SK-N-SH treated with all-trans-retinoic acid at 6 μM for 48 hours (cell line): ENCODE data around the gene SUN5.

Experiments used
- ESRRG ChIP-seq: fragments of 250-450 bp; sonication (Bioruptor Pico); IDR thresholded peaks from 2 replicates; pipeline ENCODE4 v1.6.1; 2021; ENCODE audit warnings: mild to moderate bottlenecking
- OSR1 ChIP-seq: fragments of 250-450 bp; sonication (Bioruptor Pico); IDR thresholded peaks from 2 replicates; pipeline ENCODE4 v1.8.0; 2022; ENCODE audit warnings: moderate library complexity, mild to moderate bottlenecking, inconsistent platforms
- TOX ChIP-seq: fragments of 250-450 bp; sonication (Bioruptor Pico); IDR thresholded peaks from 2 replicates; pipeline ENCODE4 v1.8.0; 2021; ENCODE audit warnings: mild to moderate bottlenecking, moderate library complexity, borderline replicate concordance
- ZNF565 ChIP-seq: fragments of 450-650 bp; formaldehyde crosslinking; conservative IDR thresholded peaks from 2 replicates; pipeline ENCODE4 v1.5.0; 2020; ENCODE audit warnings: low read depth, mild to moderate bottlenecking, moderate library complexity
- ZNF8 ChIP-seq: fragments of 450-650 bp; formaldehyde crosslinking; IDR thresholded peaks from 2 replicates; pipeline ENCODE4 v1.5.0; 2020; ENCODE audit warnings: mild to moderate bottlenecking, moderate library complexity

- no peak for TF ChIP-seq ZNF565 (CRISPR knock-in tag)
- no peak for TF ChIP-seq TOX (CRISPR knock-in tag)
- TF ChIP-seq OSR1 (CRISPR knock-in tag) = no peak
- no peak for TF ChIP-seq ESRRG (CRISPR knock-in tag)
- TF ChIP-seq ZNF8 (CRISPR knock-in tag) = no peak
Observed at GRCh38 chr20:32962053-32962452, 42.2 kb downstream of the SUN5 start.
